ENCODE results near the gene CCDC188.

The CCDC188 gene

DNA sequence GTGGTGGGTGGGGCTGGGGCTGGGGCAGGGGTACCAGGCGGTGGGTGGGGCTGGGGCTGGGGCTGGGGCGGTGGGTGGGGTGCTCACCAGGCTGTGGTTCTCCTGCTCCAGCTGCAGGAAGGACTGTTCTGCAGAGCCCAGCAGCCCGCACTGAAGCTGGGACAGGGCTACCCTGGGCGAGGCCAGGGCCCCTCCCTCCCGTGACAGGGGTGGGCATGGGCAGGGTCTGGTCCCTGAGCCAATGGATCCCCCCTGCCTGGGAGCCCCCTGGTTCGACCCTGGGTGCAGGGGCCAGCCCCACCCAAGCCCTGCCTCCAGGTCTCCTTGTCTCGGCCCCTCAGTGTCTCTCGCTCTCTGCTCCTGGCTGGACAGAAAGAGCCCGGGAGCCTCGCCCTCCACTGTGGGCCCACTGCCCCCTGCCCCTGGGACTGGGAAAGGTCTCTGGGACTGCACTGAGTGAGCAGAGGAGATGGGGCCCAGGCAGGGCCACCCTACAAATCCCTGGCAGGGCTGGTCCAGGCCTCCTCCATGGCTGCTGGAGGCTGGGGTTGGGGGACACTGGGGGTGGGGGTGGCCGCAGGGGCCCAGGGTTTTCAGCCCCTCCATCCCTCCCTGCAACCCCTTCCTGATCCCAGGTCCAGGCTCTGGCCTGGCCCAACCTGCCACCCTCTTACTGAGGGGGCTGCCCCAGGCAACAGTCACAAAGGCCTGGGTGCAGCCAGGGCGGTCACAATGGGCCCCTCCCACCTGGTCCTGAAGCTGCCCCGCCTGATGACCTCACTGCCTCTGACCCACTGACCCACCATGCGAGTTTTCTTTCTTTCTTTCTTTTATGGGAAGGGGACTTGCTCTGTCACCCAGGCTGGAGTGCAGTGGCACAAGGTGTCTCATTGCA lies at the start of gene CCDC188:
Gene CCDC188, minus strand, starts transcription at position 675 of the 895 bp plus-strand sequence. Its CDS starts 69 bp downstream, at position 606.
- DNase-seq (ENCODE audit: low read depth in 2 of 2): no peak

DNA sequence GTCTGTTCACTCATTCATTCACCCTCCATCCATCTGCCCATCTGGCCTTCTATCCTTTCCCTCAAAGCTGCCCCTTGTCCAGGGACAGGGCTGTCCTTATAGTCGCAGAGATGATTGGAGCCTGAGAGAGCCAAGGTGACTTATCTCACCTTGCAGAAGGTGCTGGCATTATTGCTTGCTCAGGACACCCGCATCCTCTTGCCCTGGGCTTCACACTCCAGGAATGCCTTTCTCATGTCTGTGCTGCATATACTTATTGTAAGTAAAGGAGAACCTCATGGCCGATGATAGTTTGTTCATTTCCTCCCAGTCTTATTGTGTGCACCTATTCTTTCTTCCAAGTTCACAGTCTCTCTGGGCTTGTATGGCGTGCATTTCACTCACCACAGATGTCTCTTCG lies 49.1 kb upstream of the CCDC188 start:
- no peak for DNase-seq (ENCODE audit: low read depth in 2 of 2)

DNA sequence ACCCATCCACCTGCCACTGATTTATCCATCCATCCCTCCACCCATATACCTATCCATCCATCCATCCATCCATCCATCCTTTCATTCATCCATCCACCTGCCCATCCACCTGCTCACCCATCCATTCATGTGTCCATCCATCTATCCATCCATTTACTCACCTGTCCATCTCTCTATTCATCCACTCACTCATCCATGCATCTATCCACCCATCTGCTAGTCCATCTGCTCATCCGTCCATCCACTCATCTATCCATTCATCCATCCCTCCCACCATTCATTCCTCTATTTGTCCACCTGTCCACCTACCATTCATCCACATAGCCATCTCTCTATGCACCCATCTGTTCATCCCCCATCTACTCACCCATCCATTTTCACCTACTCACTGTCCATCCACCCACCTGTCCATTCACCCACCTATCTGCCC lies 48.6 kb upstream of the CCDC188 start:
- no peak for DNase-seq (ENCODE audit: low read depth in 2 of 2)

DNA sequence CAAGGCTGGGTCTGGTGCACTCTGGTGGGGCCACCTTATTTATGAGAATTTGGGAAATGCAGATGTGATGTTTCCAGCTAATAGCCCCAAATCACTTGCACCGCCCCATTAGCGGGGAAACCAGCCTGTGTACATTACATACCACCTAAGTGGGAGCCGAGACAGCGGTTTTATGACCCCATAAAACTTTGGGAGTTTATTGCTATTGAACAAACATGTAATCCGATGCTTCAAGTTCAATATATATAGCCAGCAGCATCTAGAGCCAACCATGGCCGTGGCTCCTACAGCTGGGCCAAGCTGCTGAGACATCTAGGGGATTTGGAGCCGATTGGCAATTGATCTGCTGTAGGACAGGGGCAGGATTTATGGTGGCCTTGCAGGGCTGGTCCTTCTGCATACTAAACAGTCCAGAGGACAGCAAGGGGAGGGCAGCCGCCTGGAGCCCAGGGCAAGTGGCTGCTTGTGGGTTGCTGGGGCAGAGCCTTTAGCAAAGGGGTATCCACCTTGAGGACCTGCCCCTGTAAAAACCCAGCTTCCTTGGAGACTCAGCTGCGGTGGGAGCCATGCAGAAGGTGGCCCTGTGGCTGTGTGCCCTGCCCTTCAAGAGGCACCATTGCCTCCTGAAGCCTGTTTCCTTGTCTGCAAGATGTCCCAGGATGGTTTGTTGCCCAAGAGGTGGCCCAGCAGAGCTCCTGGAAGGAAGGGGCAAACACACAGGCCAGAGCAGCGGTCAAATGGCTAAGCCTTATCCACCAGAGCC lies 47.9 kb upstream of the CCDC188 start:
- DNase-seq (ENCODE audit: low read depth in 2 of 2): no peak

DNA sequence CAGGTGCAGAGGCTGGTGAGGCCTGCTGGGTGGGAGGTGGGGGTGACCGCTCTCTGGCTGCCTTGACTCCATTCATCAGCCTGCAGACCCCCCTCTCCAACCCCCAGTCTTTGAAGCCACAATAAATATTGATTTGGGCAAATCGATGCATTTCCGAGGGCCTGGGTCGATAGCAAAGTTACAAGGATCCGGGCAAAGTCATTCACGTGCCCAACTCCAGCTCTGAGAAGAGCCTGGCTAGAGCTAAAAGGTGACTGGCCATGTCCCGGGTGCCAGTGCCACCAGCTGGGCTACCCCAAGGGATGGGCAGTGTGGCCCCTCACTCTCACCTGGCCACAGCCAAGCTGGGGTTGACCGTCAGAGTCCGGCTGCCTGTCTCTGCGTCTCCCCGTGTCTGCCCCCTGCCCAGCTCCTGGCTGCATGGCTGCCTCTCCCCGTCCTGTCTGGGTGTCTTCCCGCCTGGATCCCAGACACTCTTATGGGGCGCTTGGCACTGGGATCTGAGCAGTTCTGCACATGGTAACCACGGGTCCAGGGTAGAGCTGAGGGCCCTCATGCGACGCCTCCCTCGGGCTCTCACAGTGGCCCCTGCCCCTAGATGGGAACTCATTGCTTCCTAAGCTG lies 46.7 kb upstream of the CCDC188 start:
- no peak for DNase-seq (ENCODE audit: low read depth in 2 of 2)

DNA sequence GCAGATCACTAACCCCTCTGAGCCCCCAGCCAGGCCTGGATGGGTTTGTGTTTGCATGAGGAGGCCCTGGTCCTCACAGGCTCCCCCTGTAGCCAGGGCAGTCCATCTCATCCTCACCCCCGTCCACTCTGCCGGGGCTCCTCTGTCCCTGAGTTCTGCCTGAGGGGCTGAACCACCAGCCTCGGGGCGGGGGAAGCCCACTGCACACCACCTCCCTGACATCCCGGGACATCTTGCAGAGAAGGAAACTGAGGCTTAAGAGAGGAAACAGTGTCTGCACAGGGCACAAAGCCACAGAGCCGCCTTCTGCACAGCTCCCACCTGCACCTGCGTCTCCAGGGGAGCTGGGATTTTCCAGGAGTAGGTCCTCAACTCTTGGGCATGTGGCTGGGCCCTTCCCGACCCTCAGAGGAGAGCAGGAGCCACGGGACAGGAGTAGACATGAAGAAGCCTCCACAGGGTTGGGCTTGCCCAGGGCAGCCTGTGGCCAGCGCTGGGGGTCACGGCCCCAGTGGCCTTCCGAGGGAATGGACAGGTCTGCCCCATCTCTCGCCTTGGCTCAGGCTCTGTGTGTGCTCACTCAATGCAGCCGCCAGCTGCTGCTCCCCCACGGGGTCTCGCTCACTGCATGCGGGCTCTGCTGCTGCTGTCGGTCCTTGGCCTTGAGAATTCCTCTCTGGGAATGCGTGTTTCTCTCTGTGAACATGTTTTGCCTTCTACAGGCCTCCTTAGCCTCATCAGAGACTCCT lies 45.4 kb upstream of the CCDC188 start:
- DNase-seq (ENCODE audit: low read depth in 2 of 2): no peak

DNA sequence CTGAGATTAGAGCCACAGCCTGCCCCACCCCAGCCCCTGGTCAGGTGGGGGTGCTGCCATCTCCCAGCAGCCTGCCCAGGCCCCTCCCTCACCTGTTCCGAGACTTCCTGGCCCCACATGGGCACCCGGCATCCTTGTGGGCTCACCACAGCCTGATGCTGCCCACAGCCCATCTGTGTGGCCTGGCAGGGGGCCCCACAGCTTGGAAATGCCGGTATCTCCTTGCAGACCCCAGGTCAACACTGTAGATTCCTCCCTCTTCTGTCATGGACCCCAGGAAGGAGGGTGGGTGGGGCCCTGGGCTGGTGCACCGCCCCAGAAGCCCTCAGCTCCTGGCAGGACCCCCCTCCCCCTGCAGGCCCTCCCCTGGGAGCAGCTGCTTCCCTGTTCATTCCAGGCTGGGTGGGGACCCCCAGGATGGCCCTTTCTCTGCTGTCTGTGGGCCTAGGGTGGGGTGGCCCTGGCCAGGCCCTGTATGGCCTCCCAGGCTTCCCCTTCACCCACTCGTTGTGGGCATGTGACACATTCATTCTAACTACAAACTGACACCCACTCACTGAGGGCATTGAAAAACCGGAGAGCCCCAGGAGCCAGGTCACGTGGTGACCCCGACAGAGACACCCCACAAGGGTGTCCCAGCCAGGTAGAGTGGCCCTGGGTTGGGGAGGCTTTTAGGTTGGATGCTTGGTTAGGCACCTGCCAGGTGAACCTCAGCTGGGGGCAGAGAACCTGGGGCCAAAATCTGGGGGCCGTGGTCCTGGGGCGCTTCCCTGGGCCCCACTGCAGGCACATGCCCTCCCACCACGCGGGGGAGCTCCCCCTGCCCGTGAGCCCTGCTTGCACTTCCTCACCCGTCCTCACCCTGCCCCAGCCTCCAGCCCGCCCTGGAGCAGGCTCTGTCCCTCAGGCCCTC lies 44.1 kb upstream of the CCDC188 start:
- DNase-seq (ENCODE audit: low read depth in 2 of 2): no peak

DNA sequence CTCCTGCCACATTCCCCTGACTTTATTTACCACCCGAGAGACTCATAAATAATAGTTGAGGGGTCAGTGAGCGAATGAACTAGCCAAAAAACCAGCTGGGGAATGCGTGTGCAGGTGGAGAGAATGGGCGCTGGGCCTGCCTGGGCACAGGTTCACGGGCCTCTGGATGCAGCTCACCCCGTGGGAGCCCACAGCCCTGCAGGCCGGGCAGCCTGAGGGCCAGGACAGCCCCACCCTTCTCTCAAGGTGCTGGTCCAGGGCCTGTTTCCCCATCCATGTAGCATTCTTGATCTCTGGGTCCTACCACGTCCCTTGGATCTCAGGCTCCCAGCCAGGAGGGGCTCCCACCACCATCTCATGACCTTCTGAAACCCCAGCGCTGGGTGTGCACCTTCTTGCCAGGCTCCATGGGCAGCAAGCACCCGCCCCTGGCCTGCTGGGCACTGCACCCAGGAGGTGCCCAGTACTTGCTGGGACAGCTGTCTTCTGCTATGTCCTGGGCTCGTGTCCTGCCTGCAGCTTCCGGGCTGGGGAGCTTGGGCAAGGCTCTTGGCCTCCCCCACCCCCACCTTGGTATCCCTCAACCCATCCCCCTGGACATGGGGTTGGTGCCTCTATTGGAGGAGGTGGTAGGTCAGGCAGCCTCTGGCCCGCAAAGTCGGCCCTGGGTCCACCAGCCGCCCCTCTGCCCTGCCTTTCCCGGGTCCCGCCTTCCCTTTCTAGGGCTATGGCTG lies 43.1 kb upstream of the CCDC188 start:
- DNase-seq (ENCODE audit: low read depth in 2 of 2): no peak

DNA sequence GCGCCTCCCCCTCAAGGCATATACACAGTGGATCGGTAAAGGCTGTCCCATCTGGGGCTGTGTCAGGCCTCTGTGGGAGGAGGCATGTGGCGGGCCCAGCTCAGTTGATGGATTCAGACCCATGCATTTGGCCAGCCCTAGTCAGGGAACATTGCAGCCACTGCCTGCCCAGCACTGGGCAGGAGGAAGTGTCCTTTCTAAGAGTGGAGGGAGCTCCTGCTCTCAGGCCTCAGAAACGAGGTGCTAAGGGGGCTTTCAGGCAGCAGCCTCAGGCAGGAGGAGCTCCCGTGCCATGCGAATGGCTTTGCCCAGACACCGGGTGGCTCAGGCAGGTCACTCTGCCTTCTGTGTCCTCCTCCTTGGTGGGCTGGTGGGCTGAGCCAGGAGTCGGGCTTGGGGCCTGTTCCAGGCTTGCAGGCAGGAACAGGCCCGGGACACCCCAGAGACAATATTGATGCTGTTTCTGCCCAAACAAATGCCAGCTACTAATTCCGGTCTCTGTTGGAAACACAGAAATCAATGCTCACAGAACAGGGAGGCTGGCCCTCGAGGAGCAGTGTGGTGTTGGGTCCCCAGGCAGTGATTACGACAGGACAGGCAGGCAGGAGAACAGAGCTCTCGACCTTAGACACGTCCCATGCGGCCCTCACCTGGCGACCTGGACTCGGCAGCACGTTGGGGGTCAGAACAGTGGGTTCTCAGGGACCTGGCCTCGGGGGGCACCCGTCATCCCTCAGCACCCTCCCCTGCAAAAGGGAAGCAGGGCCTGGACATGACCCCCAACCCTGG lies 42.3 kb upstream of the CCDC188 start:
- DNase-seq (ENCODE audit: low read depth in 2 of 2): no peak

DNA sequence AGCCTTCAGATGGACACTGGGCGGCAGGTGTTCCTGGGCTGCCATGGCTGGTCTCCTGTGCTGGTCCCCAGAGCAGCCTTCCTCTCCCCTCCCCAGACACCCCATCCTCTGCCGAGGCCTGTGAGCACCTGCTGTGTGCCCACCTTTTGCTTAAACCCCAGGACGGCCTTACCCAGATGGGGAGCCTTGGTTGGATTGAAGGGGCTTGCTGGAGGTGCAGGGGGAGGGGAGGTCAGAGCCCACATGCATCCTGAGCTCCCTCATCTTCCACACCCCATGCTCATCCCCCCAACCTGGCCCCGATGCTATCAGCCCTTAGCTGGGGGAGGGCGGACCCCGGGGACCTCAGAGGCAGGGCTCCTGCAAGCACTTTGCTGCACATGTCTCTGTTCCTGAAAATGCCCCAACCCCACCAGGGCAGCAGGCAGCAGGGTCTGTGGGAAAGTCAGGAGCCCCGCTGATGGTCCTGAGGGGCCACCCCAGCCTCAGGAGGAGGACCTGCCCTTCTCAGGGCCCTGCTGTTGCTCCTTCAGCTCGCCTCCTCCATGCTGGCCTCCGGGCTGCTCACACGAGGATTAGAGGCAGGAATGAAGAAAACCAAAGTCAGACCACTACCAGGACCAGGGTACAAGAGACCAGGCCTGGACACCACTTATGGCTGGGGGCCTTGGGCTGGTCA lies 41.6 kb upstream of the CCDC188 start:
- DNase-seq (ENCODE audit: low read depth in 2 of 2): no peak

DNA sequence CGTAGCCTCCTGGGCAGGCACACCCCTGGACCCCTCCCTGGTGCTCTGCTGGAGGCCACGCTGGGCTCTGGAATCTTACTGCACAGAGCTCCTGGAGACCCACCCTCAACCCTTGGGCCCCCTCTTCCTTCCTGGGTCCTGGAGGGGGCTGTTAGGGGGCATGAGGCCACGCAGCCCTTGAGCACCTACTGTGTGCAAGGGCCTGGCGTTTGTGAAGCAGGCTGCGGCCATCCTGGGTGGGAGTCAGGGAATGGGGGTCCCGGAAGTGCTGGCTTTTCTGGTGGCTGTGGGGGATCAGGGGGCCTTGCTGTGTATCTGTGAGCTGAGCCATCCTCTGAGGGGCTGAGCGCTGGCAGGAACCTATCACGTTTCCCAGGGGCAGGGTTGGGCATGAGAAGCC lies 40.9 kb upstream of the CCDC188 start:
- no peak for DNase-seq (ENCODE audit: low read depth in 2 of 2)

DNA sequence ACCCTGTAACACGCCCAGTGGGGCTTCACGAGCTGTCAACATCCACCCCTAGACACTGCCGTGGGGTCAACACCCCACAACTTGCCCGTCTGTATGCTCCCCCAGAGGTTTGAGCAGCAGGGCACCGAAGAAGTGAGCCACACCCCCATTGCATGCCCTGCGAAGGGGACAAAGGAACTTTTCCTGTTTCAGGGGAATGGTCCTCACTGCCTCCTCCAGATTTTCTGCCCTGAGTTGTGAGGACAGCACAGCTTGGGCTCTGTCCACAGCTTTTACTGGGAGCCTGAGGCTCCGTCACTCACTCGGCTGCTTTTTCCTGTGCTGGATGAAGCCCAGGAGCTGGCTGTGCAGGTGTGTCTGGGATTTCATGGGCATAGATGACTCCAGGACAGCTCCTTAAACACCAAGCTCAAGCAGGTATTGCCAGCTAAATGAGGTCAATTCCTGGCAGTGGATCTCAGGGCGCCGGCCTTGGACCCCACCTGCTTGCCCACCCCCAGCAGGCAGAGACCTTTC lies 40.2 kb upstream of the CCDC188 start:
- DNase-seq (ENCODE audit: low read depth in 2 of 2): no peak

DNA sequence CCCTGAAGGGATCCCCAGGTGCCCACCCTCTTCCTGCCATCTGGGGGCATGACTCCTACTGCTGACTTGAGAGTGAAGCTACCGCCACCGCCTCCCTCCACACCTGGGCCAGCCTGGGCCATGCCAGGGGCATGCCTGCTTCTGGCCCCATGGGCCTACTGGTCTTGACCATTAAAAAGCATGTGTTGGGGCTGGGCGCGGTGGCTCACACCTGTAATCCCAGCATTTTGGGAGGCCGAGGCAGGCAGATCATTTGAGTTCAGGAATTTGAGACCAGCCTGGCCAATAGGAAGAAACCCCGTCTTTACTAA lies 37.7 kb upstream of the CCDC188 start:
- no peak for DNase-seq (ENCODE audit: low read depth in 2 of 2)

DNA sequence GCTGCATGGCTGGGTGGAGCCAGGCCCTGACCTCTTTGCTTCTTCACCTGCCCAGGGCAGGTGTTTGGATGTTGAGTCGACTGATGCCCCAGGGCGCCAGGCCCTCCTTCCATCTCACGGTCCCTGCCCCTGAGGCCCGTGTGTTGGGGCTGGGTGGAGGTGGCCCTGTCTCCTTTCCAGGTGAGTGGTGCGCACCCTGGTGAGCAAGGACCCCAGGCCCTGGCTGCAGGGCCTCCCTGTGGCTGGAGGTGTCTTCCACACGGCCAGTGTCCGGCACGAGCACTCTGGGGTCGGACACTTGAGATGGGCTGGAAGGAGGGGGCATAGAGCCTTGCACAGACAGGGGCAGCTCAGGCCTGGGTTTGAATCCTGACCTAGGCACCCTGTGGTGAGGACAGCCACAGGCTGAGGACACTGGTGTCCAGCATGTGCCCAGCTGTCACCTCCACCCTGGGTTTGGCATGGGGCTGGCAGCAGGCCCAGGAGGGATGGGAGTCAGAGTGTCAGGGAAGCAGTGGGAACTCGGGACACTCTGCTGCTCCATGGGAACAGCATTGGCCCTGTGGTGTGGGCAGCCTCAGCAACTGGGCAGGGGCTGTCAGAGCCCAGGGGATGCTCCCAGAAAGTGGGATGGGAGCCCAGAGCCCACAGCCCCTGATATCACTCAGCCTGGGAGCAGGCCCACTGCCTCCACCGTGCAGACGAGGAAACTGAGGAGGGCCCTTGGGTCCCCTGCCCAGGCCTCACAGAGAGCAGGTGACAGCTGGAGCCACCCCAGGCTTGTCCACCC lies 37.1 kb upstream of the CCDC188 start:
- no peak for DNase-seq (ENCODE audit: low read depth in 2 of 2)

DNA sequence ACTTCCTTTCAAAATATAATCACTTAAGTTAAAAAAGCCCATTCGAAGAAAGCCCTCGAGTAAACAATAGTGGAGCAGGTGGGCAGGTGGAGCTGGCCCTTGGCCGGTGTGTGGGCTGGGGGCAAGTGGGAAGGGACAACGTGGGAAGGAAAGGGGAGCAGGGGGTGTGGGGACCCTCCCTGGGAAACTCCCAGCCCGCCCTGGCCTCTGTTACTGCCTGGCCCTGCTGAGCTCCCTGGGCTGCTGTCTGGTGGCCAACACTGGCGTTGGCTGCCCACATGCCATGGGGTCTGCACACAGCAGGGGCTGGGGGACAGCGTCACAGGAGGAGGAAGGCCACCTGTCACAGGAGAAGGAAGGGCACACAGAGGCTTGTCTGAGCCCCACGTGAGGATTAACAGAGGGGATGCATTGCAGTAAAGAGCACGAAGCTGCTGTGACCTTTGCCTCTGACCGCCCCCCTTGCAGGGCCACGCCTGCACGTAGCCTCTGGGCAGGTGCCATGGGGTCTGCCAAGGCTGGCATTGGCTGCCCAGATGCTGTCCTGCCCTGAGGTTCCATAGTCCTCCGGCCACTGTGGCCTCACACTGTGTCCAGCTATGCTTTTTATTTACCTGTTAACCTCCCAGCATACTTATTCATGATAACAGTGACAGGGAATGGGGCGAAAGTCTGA lies 36.2 kb upstream of the CCDC188 start:
- DNase-seq (ENCODE audit: low read depth in 2 of 2): no peak

DNA sequence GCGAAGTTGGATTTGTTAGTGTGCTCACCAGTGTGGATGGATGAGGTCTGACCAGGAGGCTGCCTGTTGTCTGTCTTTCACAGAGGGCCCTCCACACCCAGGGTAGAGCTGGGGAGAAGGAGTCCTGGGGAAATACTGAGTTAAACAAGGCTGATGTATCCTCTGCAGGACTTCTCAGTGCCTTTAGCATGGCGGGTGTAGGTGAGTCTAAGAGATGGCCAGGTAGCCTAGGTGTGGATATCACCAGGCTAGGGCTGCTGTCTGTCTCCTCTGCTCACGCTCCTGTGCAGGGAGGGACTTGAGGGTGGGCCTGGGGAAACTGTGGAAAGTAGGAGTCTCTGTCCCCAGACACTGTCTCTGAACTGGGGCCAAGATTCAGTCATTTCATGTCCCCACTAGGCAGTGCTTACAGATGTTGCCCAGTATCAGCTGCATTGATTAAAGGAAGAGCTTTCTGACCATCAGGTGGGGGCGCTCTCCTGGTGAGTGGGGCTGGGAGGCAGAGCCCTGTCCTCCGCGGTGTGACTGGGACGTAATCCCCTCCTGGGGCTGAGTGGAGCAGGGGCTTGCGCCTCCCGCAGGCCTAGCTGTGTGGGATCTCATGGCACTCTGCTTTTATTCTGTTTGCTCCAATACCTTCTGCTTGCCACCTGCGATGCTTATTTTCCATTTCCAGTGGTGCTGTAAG lies 35.5 kb upstream of the CCDC188 start:
- no peak for DNase-seq (ENCODE audit: low read depth in 2 of 2)

DNA sequence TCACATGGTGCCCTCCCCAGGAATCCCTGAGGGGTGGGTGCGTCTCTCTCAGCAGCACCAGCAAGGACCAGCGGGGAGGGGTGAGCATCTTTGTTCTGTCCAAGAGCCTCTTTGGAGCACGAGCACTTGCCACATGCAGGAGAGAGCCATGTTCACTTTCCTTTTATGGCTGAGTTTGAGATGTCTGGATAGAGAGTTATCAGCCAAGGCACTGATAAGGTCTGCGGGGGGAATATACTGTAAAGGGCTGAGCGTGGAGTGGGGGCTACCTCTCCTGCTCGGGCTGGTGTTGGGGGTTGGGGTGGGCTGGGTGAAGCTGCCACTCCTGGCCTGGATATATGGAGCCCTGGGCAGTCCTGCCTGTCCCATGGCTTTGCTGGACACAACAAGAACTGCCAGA lies 34.9 kb upstream of the CCDC188 start:
- DNase-seq (ENCODE audit: low read depth in 2 of 2): no peak

Data from stimulated activated CD8-positive, alpha-beta memory T cell treated with anti-CD3 and anti-CD28 coated beads, Interleukin-15, amount 100 ng/mL, for 48 hours (primary cell).